Gastrocnemius medialis (tissue), 4 donors: ENCODE data around the gene ARNT2. TPM values are rescaled to one million over a fixed set of nuclear protein-coding genes. Genes with fewer than 3 reads are reported as not detected.

Experiments
- ATAC-seq, 2 donors: fragments of 150-250 bp; one replicate each; pipeline ENCODE4 v1.9.1; 2016
- DNase-seq, 2 donors: peaks; one replicate each; pipeline ENCODE4 v3.0.0-alpha.2; 2019
- H3K27ac ChIP-seq, 4 donors: fragments of 200-600 bp; sonication (generic); 1 replicate in 1 of 4; 2 replicates in 3 of 4; pipeline ENCODE4 v1.5.1; 2016 to 2018; ENCODE audit warnings: mild to moderate bottlenecking in 2 of 4, moderate library complexity in 1 of 4
- H3K27me3 ChIP-seq, 3 donors: fragments of 200-600 bp; sonication (generic) in 2 of 3; 1 replicate in 1 of 3; 2 replicates in 2 of 3; pipeline versions ENCODE4 v1.5.1 to v1.6.0; 2016 to 2019; ENCODE audit warnings: mild to moderate bottlenecking in 1 of 3, moderate library complexity in 1 of 3
- H3K36me3 ChIP-seq, 2 donors: fragments of 200-600 bp; sonication (generic) in 1 of 2; one replicate each; pipeline ENCODE4 v1.5.1; 2017 to 2018
- H3K4me1 ChIP-seq, 2 donors: fragments of 200-600 bp; sonication (generic) in 1 of 2; one replicate each; pipeline ENCODE4 v1.5.1; 2016 to 2017; ENCODE audit warnings: mild to moderate bottlenecking in 2 of 2
- H3K4me3 ChIP-seq, 4 donors: fragments of 200-600 bp; sonication (generic) in 3 of 4; 1 replicate in 1 of 4; 2 replicates in 3 of 4; pipeline ENCODE4 v1.5.1; 2016 to 2019; ENCODE audit warnings: mild to moderate bottlenecking in 2 of 4
- H3K9me3 ChIP-seq, 3 donors: fragments of 200-600 bp; sonication (generic) in 2 of 3; 1 replicate in 1 of 3; 2 replicates in 2 of 3; pipeline ENCODE4 v1.5.1; 2016 to 2019
- CTCF ChIP-seq, 5 experiments: fragments of 450-650 bp in 3 of 5; fragments of 200-600 bp in 2 of 5; sonication (generic) in 2 of 5; IDR thresholded peaks in 4 of 5; conservative IDR thresholded peaks in 1 of 5; 1 replicate in 4 of 5; 2 replicates in 1 of 5; pipeline ENCODE4 v1.5.1; 2016 to 2019; ENCODE audit warnings: antibody characterized with exemption in 5 of 5, mild to moderate bottlenecking in 3 of 5, moderate library complexity in 3 of 5
- POLR2A ChIP-seq, 2 donors: fragments of 450-650 bp; IDR thresholded peaks; one replicate each; pipeline ENCODE4 v1.6.1; 2017; ENCODE audit warnings: antibody characterized with exemption in 2 of 2, mild to moderate bottlenecking in 2 of 2, moderate library complexity in 2 of 2
- in situ Hi-C, 4 donors: fragments of 200-750 bp; cut with MboI; loops; one replicate each; pipeline versions ENCODE4 v1.15.0 to v1.8.0; 2017; ENCODE audit warnings: low sequenced_read_pairs in 4 of 4
- intact Hi-C: fragments of 100-400 bp; cut with DNase I; formaldehyde crosslinking; loops from one replicate; pipeline ENCODE4 v1.15.1; 2023; ENCODE audit warnings: low total_unique reads
- total RNA-seq, 4 donors: library from RNA; depleted of rRNA; stranded (reverse); fragments of >200 nt; gene quantifications; one replicate each; pipeline versions ENCODE4 v1.1.0 to v1.2.3, GENCODE V29; 2016

Gene ARNT2
- total RNA-seq, 4 donors from 2014 or later = 4.1 to 23.5 (median 6.6) TPM

DNA sequence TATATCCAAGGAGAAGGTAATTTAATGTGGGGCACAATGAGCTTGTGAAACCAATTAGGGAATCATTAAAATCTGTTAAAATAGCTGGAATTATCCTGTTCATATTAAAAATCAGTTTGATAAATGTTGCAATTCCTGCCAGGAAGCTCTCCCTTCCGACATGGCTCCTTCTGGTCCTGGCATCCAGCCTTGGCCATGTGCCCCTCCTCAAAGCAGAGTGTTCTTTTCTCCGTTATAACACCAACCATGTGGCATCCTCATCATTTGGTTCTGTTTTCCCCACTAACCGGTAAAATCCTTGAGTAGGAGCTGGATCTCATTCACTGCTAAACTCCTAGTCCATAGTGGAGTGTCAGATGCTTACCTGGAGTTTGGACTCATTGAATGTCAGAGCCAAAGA, 127.2 kb downstream of the ARNT2 start:
- TF ChIP-seq CTCF (IDR thresholded peaks at IDR 0.05 in 4 of 5, conservative IDR thresholded peaks at IDR 0.05 in 1 of 5) = no peak
- H3K27ac ChIP-seq = no peak overlapping the region
- no peaks in the 10 kb centered on the region for H3K36me3 ChIP-seq
- H3K9me3 ChIP-seq = no peaks in the 10 kb centered on the region
- in situ Hi-C loops = no loop called here
- no peak overlapping the region for H3K4me3 ChIP-seq
- intact Hi-C loops = no loop called here
- ATAC-seq (peak in 1 of 2 donors; percentile 6), DNase-seq (no peak)
- H3K27me3 ChIP-seq = no peaks in the 10 kb centered on the region
- peaks cover 10% of the 10 kb centered on the region in 2 donors for H3K4me1 ChIP-seq

DNA sequence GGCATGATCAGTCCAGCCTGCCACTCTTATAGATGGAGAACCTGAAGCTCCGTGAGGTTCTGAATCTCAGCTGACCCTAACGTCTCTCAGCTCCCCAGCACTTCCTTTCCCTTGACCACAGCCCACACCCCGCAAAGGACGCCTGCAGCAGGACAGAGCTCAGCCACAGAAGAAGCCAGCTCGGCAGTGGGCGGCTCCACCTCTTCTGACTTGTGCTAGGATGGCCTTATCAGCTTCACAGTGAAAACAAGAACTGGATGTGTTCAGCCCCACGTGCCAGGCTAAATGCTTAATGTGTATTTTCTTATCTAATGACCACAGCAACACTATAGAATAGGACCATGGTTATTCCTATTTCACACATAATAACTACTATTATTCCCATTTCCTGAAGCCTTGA, 127.6 kb downstream of the ARNT2 start:
- in situ Hi-C loops (no loop called here), intact Hi-C loops (no loop called here)
- Histone ChIP-seq H3K27ac (no peak overlapping the region), H3K4me1 (peaks cover 6% of the 10 kb centered on the region in 2 donors), H3K36me3 (no peaks in the 10 kb centered on the region), H3K9me3 (no peaks in the 10 kb centered on the region), H3K4me3 (no peak overlapping the region), H3K27me3 (no peaks in the 10 kb centered on the region)
- DNase-seq (no peak), ATAC-seq (peak in 1 of 2 donors; percentile 4)
- TF ChIP-seq CTCF (IDR thresholded peaks at IDR 0.05 in 4 of 5, conservative IDR thresholded peaks at IDR 0.05 in 1 of 5) (no peak), POLR2A (IDR thresholded peaks at IDR 0.05) (no peak)

- intact Hi-C loops (no loop called here), in situ Hi-C loops (no loop called here)
- ATAC-seq = no peak
- Histone ChIP-seq H3K4me1 (no peaks in the 10 kb centered on the region), H3K36me3 (no peaks in the 10 kb centered on the region), H3K27ac (no peak overlapping the region), H3K4me3 (no peak overlapping the region), H3K9me3 (no peaks in the 10 kb centered on the region), H3K27me3 (no peaks in the 10 kb centered on the region)
- DNase-seq = no peak
- TF ChIP-seq POLR2A (IDR thresholded peaks at IDR 0.05) (no peak), CTCF (IDR thresholded peaks at IDR 0.05 in 4 of 5, conservative IDR thresholded peaks at IDR 0.05 in 1 of 5) (no peak)
Observed at GRCh38 chr15:80533790-80534333, 129.7 kb downstream of the ARNT2 start.

DNA sequence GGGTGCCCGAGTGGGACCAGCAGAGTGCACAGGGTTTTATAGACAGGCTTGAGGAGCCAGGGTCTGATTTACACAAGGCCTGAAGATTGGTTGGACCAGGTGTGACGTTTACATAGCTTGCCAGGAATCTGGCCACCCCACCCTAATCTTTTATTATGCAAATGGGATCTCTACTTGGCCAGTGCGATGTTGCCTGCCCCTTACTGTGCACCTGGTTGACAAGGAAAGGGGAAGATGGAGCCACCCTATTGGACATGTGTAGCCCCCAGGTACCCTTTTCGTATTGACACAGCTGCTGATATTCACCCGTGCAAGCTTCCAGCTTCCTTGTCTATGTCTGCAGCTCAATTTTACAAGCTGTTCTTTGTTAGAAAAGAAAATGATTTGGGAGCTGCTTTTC, 132.0 kb downstream of the ARNT2 start:
- no peak for TF ChIP-seq POLR2A (IDR thresholded peaks at IDR 0.05)
- TF ChIP-seq CTCF (IDR thresholded peaks at IDR 0.05 in 4 of 5, conservative IDR thresholded peaks at IDR 0.05 in 1 of 5) = no peak
- H3K36me3 ChIP-seq = no peaks in the 10 kb centered on the region
- no peaks in the 10 kb centered on the region for H3K4me1 ChIP-seq
- no peak for DNase-seq
- H3K9me3 ChIP-seq = no peaks in the 10 kb centered on the region
- H3K4me3 ChIP-seq = no peak overlapping the region
- H3K27ac ChIP-seq = no peak overlapping the region
- intact Hi-C loops = no loop called here
- no peaks in the 10 kb centered on the region for H3K27me3 ChIP-seq
- in situ Hi-C loops = no loop called here
- ATAC-seq = no peak

- intact Hi-C loops (no loop called here), in situ Hi-C loops (no loop called here)
- TF ChIP-seq CTCF (IDR thresholded peaks at IDR 0.05 in 4 of 5, conservative IDR thresholded peaks at IDR 0.05 in 1 of 5) (no peak), POLR2A (IDR thresholded peaks at IDR 0.05) (no peak)
- no peak overlapping the region for H3K27ac ChIP-seq
- no peaks in the 10 kb centered on the region for H3K27me3 ChIP-seq
- no peaks in the 10 kb centered on the region for H3K4me1 ChIP-seq
- H3K9me3 ChIP-seq = no peaks in the 10 kb centered on the region
- no peaks in the 10 kb centered on the region for H3K36me3 ChIP-seq
- H3K4me3 ChIP-seq = no peak overlapping the region
- no peak for ATAC-seq
- no peak for DNase-seq
Observed at GRCh38 chr15:80536716-80537115, 132.5 kb downstream of the ARNT2 start.
